NCI-H524 treated with DMSO at 0.1 percent for 48 hours (cell line): Measurements from ENCODE around the gene GRAP.

ENCODE experiments used
- DNase-seq: peaks from one replicate; lab custom pipeline; 2025; lab: John Stamatoyannopoulos, UW

The GRAP gene

GRCh38 chr17:19018600-19018950, 28.2 kb downstream of the GRAP start:
- no peak for DNase-seq

- DNase-seq, result no peak
Observed at GRCh38 chr17:19017804-19018599, 28.8 kb downstream of the GRAP start.

- no peak for DNase-seq
Observed at GRCh38 chr17:19017401-19017800, 29.4 kb downstream of the GRAP start.

- no peak for DNase-seq
Observed at GRCh38 chr17:19016881-19017280, 29.9 kb downstream of the GRAP start.

GRCh38 chr17:19016297-19016696, 30.5 kb downstream of the GRAP start:
- DNase-seq, result no peak

- no peak for DNase-seq
Observed at GRCh38 chr17:19015428-19015827, 31.3 kb downstream of the GRAP start.

GRCh38 chr17:19014628-19015215, 32.0 kb downstream of the GRAP start:
- no peak for DNase-seq

GRCh38 chr17:19013806-19014627, 32.7 kb downstream of the GRAP start:
- no peak for DNase-seq

GRCh38 chr17:19013226-19013625, 33.5 kb downstream of the GRAP start:
- DNase-seq, result no peak

- DNase-seq, result no peak
Observed at GRCh38 chr17:19012171-19013080, 34.3 kb downstream of the GRAP start.

GRCh38 chr17:19011581-19011980, 35.2 kb downstream of the GRAP start:
- DNase-seq, result no peak

- no peak for DNase-seq
Observed at GRCh38 chr17:19010729-19011505, 35.8 kb downstream of the GRAP start.

GRCh38 chr17:19009970-19010369, 36.8 kb downstream of the GRAP start:
- no peak for DNase-seq

- DNase-seq, result no peak
Observed at GRCh38 chr17:19006698-19007097, 40.1 kb downstream of the GRAP start.

GRCh38 chr17:19005789-19006430, 40.8 kb downstream of the GRAP start:
- no peak for DNase-seq

GRCh38 chr17:19005137-19005773, 41.5 kb downstream of the GRAP start:
- no peak for DNase-seq

- DNase-seq, result no peak
Observed at GRCh38 chr17:19004421-19005136, 42.2 kb downstream of the GRAP start, which contains the start of gene FAM83G. Gene FAM83G, minus strand, starts transcription at chr17:19004764. Its CDS starts 723 bp downstream, at chr17:19004041.

GRCh38 chr17:19003543-19004420, 43.0 kb downstream of the GRAP start:
- no peak for DNase-seq
